Body of pancreas (tissue), 4 donors: Measurements from ENCODE around the gene ITGBL1. TPM values are rescaled to one million over a fixed set of nuclear protein-coding genes. Genes with fewer than 3 reads are reported as not detected.

ENCODE experiments used
- ATAC-seq: fragments of 150-250 bp; one replicate; pipeline ENCODE4 v1.9.1; 2016
- DNase-seq, 4 donors: peaks; one replicate each; pipeline ENCODE4 v3.0.0-alpha.2; 2019
- H3K27ac ChIP-seq, 4 donors: fragments of 200-600 bp; sonication (generic); 1 replicate in 3 of 4; 2 replicates in 1 of 4; pipeline versions ENCODE4 v1.5.1 to v1.6.1; 2016 to 2019; ENCODE audit warnings: mild to moderate bottlenecking in 1 of 4, mixed read lengths in 1 of 4, moderate library complexity in 1 of 4
- H3K27me3 ChIP-seq, 2 donors: fragments of 200-600 bp; sonication (generic); one replicate each; pipeline ENCODE4 v1.6.0; 2016; ENCODE audit warnings: mild to moderate bottlenecking in 1 of 2
- H3K36me3 ChIP-seq, 2 donors: fragments of 200-600 bp; sonication (generic); replicated peaks in 1 of 2; 2 replicates each; pipeline ENCODE4 v1.5.1; 2016; ENCODE audit warnings: low read depth in 2 of 2; ENCODE audit not compliant: insufficient read depth in 1 of 2
- H3K4me1 ChIP-seq: fragments of 200-600 bp; sonication (generic); one replicate; pipeline ENCODE4 v1.6.0; 2016
- H3K4me3 ChIP-seq, 2 donors: fragments of 200-600 bp; sonication (generic); 1 replicate in 1 of 2; 2 replicates in 1 of 2; pipeline ENCODE4 v1.5.1; 2016 to 2019
- H3K9me3 ChIP-seq, 3 donors: fragments of 200-600 bp; sonication (generic); 1 replicate in 2 of 3; 2 replicates in 1 of 3; pipeline ENCODE4 v1.5.1; 2016
- POLR2A ChIP-seq, 3 donors: fragments of 450-650 bp; IDR thresholded peaks; one replicate each; pipeline ENCODE4 v1.6.1; 2016; ENCODE audit warnings: antibody characterized with exemption in 3 of 3, mild to moderate bottlenecking in 2 of 3
- WGBS, 2 donors: methylation state at CpG; one replicate each; pipeline ENCODE4 v1.1.5; 2017; 5-methylcytosine and 5-hydroxymethylcytosine counted together
- intact Hi-C: fragments of 100-400 bp; cut with DNase I; formaldehyde crosslinking; loops from one replicate; pipeline ENCODE4 v1.15.1; 2023
- total RNA-seq, 2 donors: library from RNA; depleted of rRNA; stranded (reverse); fragments of >200 nt; gene quantifications; one replicate each; pipeline ENCODE4 v1.1.0, GENCODE V29; 2016
- TF ChIP-seq, protein P1 (sequence below), 7 experiments: fragments of 450-650 bp in 4 of 7; fragments of 200-600 bp in 3 of 7; sonication (generic) in 3 of 7; IDR thresholded peaks; one replicate each; pipeline ENCODE4 v1.5.1; 2016 to 2019; ENCODE audit warnings: antibody characterized with exemption in 7 of 7

ITGBL1 gene
- total RNA-seq, 2 donors from 2014 or later, result 1.3 to 10.4 TPM

DNA sequence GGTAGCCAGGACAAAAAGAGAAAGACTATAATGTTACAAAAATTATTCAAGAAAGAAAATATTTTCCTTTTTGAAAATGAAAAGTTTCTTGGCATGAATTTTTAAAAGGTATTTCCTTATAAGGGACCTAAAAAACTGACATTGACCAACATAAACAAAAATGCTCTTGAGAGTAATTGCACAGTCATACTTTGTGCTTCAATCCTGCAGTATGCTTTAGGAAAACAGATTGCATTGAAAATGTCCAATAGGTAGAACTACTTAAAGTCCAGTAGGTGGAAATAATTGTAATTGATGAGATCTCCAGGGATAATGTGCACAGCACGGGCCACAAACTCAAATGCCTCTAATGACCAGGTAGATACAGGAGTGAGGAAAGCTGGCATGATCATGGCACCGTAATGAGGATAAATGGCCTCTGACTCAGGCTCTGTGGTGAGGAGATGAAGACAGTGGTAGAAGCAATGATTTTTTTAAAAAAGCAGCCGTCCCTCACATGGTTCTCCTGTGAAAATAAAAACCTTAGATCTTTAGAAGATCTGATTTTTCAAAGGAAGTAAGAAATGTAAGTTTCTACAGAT, 278.0 kb downstream of the ITGBL1 start:
- Histone ChIP-seq H3K4me3 (no peak overlapping the region), H3K36me3 (no peaks in the 10 kb centered on the region), H3K4me1 (no peaks in the 10 kb centered on the region), H3K27me3 (no peaks in the 10 kb centered on the region), H3K9me3 (no peaks in the 10 kb centered on the region), H3K27ac (no peak overlapping the region)
- ATAC-seq, result no peak
- TF ChIP-seq POLR2A (IDR thresholded peaks at IDR 0.05), result no peak
- TF ChIP-seq, protein P1, sequence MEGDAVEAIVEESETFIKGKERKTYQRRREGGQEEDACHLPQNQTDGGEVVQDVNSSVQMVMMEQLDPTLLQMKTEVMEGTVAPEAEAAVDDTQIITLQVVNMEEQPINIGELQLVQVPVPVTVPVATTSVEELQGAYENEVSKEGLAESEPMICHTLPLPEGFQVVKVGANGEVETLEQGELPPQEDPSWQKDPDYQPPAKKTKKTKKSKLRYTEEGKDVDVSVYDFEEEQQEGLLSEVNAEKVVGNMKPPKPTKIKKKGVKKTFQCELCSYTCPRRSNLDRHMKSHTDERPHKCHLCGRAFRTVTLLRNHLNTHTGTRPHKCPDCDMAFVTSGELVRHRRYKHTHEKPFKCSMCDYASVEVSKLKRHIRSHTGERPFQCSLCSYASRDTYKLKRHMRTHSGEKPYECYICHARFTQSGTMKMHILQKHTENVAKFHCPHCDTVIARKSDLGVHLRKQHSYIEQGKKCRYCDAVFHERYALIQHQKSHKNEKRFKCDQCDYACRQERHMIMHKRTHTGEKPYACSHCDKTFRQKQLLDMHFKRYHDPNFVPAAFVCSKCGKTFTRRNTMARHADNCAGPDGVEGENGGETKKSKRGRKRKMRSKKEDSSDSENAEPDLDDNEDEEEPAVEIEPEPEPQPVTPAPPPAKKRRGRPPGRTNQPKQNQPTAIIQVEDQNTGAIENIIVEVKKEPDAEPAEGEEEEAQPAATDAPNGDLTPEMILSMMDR (IDR thresholded peaks at IDR 0.05), result no peak
- DNase-seq, result peak in 2 of 4 donors; percentile 10 to 11
- 60 to 65% methylated on average over 3 of the region's 3 CpGs for WGBS, 2 donors
- intact Hi-C loops, result no loop called here

DNA sequence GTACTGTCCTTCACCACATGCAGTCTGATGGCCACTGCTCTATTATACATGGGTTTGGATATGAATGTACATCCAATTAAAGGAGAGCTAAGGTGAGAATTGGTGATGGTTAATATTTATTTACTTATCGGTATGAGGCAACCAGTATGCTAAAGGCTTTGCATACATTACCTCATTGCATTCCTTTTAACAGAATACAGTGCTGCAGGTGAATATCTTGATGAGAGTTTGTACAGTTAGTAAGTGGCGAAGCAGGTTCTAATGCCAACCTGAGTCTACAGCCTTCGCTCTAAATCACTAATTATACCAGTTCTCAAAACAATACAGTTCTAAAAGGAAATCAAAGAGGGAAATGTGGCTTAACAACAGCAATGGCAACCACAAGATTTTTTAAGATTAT, 284.1 kb downstream of the ITGBL1 start:
- 44 to 54% methylated on average over 3 of the region's 3 CpGs for WGBS, 2 donors
- Histone ChIP-seq H3K9me3 (no peaks in the 10 kb centered on the region), H3K36me3 (no peaks in the 10 kb centered on the region), H3K27me3 (no peaks in the 10 kb centered on the region), H3K4me1 (no peaks in the 10 kb centered on the region), H3K4me3 (no peak overlapping the region), H3K27ac (no peak overlapping the region)
- DNase-seq (no peak), ATAC-seq (no peak)
- intact Hi-C loops, result no loop called here
- TF ChIP-seq POLR2A (IDR thresholded peaks at IDR 0.05), result no peak
- TF ChIP-seq, protein P1 (IDR thresholded peaks at IDR 0.05), result no peak

DNA sequence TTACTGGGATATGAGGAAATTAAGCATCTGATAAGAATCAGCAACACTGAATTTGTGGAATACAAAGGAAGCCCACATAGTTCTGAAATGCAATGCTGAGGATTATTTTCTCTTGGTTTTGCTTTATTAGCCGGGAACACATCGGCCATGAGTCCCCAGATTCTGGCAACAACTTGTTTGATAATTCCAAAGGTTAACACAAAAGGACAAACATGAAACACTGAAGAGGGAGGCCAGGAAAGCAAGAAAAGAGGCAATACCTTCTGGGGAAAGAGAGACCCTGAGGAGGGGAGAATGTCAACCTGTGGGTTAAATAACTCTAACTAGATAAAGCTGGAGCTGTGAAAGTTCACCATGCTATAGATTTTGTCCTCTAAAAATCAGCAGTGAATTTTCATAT, 285.9 kb downstream of the ITGBL1 start:
- Histone ChIP-seq H3K9me3 (no peaks in the 10 kb centered on the region), H3K27ac (peak overlapping the region in 1 of 4 donors; percentile 34), H3K27me3 (no peaks in the 10 kb centered on the region), H3K4me1 (no peaks in the 10 kb centered on the region), H3K4me3 (no peak overlapping the region), H3K36me3 (no peaks in the 10 kb centered on the region)
- no peak for ATAC-seq
- no peak for DNase-seq
- WGBS, 2 donors, result 36 to 49% methylated on average over 2 of the region's 2 CpGs
- no peak for TF ChIP-seq POLR2A (IDR thresholded peaks at IDR 0.05)
- TF ChIP-seq, protein P1 (IDR thresholded peaks at IDR 0.05), result no peak
- intact Hi-C loops, result no loop called here

DNA sequence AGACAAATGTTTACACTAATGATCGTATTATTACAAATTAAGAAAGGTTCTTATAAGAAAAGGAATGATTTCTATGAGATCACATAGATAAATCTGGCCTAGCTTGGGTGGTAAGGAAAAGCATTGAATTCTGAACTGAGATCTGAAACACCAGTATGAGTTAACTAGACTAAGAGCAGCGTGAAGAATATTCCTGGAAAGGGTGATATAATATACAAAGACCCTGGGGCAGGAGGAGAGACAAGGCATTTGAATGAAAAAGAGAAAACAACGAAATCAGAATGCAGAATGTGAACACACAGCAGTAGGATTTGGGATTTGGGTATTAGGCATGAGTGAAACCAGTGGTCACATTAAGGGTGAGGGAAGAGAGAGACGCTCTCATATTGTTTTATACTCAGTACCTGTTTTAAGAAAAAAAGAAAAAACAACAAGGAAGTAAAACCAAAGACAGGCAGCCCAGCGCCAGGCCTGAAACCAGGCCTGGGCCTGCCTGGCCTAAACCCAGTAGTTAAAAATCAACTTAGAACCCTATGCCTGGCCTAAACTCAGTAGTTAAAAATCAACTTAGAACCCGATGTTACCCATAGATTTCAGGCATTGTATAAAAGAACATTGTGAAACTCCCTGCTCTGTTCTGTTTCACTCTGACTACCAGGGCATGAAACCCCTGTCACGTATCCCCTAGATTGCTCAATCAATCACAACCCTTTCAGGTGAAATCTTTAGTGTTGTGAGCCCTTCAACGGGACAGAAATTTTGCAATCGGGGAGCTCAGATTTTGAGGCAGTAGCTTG, 287.1 kb downstream of the ITGBL1 start:
- intact Hi-C loops, result no loop called here
- H3K36me3 ChIP-seq, result no peaks in the 10 kb centered on the region
- DNase-seq (peak in 2 of 4 donors; percentile 5), ATAC-seq (peak; percentile 79)
- no peaks in the 10 kb centered on the region for H3K4me1 ChIP-seq
- no peaks in the 10 kb centered on the region for H3K27me3 ChIP-seq
- TF ChIP-seq, protein P1 (IDR thresholded peaks at IDR 0.05), result no peak
- 48 to 52% methylated on average over 9 of the region's 9 CpGs for WGBS, 2 donors
- peak overlapping the region in 3 of 4 donors; percentile 38 to 69 (median 47) for H3K27ac ChIP-seq
- H3K9me3 ChIP-seq, result no peaks in the 10 kb centered on the region
- H3K4me3 ChIP-seq, result no peak overlapping the region
